Activated CD8-positive, alpha-beta T cell treated with anti-CD3 and anti-CD28 coated beads for 36 hours (primary cell): ENCODE data around the gene AREG. TPM values are rescaled to one million over a fixed set of nuclear protein-coding genes. Genes with fewer than 3 reads are reported as not detected.

Source experiments
- ATAC-seq: fragments of 200-7000 bp; cut with Tn5 transposase; one replicate; pipeline ENCODE4 v1.10.0; 2021; ENCODE audit warnings: mild to moderate bottlenecking, moderate library complexity
- CTCF ChIA-PET: fragments of 350-600 bp; sonication (Branson Sonifier 250); formaldehyde crosslinking; loops from one replicate; lab custom pipeline; 2021; ENCODE audit warnings: antibody characterized with exemption; lab: Charles Lee
- POLR2A ChIA-PET: fragments of 350-600 bp; sonication (Branson Sonifier 250); formaldehyde crosslinking; loops from one replicate; lab custom pipeline; 2021; ENCODE audit warnings: antibody characterized with exemption; lab: Charles Lee
- DNase-seq: peaks from one replicate; pipeline ENCODE4 v3.0.0-alpha.2; 2020
- H3K27ac Mint-ChIP-seq: one replicate; pipeline ENCODE4 v1.8.0; 2021; ENCODE audit warnings: mild to moderate bottlenecking, mixed read lengths
- H3K27me3 Mint-ChIP-seq: one replicate; pipeline ENCODE4 v1.8.0; 2021; ENCODE audit warnings: mixed read lengths
- H3K36me3 Mint-ChIP-seq: one replicate; pipeline ENCODE4 v1.8.0; 2021; ENCODE audit warnings: low read depth, mixed read lengths
- H3K4me1 Mint-ChIP-seq: one replicate; pipeline ENCODE4 v1.8.0; 2021; ENCODE audit warnings: low read depth, mixed read lengths
- H3K4me3 Mint-ChIP-seq: one replicate; pipeline ENCODE4 v1.8.0; 2021; ENCODE audit warnings: mild to moderate bottlenecking, moderate library complexity, mixed read lengths
- H3K9me3 Mint-ChIP-seq: one replicate; pipeline ENCODE4 v1.8.0; 2021; ENCODE audit warnings: mixed read lengths
- intact Hi-C: fragments of 100-400 bp; cut with micrococcal nuclease; formaldehyde crosslinking; loops from one replicate; pipeline ENCODE4 v1.10.0; 2022
- total RNA-seq, 2 experiments: library from RNA; stranded (reverse); gene quantifications; one replicate each; pipeline ENCODE4 v1.2.3, GENCODE V29; 2021
- TF ChIP-seq, protein P1 (sequence below): fragments of 200-600 bp; IDR thresholded peaks from one replicate; pipeline ENCODE4 v1.8.0; 2022; ENCODE audit warnings: antibody characterized with exemption, mild to moderate bottlenecking

AREG gene
- total RNA-seq, 2 experiments from 2014 or later = 0.67 to 0.99 TPM

DNA sequence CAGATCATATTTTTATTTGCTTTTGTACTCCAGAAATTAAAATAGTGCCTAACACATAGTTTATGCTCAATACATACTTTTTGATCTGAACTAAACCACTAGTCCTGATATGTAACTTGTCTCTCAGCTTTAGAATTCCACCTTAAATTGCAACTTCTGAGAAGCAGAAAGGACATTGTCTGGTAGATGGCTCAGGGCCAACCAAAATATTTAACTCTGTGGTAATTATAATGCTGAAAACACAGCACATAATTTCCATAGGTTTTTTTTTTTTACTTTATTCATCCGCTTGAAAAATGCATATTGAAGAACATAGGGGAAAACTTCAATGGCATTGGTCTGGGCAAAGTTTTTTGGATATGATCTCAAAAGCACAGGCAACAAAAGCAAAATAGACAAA, 59.3 kb downstream of the AREG start:
- Mint-ChIP-seq H3K4me3 (no peak overlapping the region), H3K4me1 (no peaks in the 10 kb centered on the region), H3K36me3 (no peaks in the 10 kb centered on the region), H3K27me3 (peaks cover 4% of the 10 kb centered on the region), H3K27ac (no peak overlapping the region), H3K9me3 (no peaks in the 10 kb centered on the region)
- ChIA-PET CTCF (no interaction called here), POLR2A (no interaction called here)
- TF ChIP-seq, protein P1, sequence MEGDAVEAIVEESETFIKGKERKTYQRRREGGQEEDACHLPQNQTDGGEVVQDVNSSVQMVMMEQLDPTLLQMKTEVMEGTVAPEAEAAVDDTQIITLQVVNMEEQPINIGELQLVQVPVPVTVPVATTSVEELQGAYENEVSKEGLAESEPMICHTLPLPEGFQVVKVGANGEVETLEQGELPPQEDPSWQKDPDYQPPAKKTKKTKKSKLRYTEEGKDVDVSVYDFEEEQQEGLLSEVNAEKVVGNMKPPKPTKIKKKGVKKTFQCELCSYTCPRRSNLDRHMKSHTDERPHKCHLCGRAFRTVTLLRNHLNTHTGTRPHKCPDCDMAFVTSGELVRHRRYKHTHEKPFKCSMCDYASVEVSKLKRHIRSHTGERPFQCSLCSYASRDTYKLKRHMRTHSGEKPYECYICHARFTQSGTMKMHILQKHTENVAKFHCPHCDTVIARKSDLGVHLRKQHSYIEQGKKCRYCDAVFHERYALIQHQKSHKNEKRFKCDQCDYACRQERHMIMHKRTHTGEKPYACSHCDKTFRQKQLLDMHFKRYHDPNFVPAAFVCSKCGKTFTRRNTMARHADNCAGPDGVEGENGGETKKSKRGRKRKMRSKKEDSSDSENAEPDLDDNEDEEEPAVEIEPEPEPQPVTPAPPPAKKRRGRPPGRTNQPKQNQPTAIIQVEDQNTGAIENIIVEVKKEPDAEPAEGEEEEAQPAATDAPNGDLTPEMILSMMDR = no peak
- intact Hi-C loops = no loop called here
- ATAC-seq (no peak), DNase-seq (no peak)

Other genes with a start within 250 kb of the AREG start
- not detected for gene EPGN, start 136.7 kb upstream of the AREG start, total RNA-seq
- gene EREG, start 80.0 kb upstream of the AREG start, total RNA-seq = not detected